HG03175 (cell line): ENCODE measurements around the gene SDF4.

Source experiments
- ATAC-seq: cut with Tn5 transposase; IDR thresholded peaks from one replicate; pipeline ENCODE4 v1.9.1; 2021; ENCODE audit warnings: mild to moderate bottlenecking, moderate library complexity; ENCODE audit not compliant: unreplicated experiment

The SDF4 gene

DNA sequence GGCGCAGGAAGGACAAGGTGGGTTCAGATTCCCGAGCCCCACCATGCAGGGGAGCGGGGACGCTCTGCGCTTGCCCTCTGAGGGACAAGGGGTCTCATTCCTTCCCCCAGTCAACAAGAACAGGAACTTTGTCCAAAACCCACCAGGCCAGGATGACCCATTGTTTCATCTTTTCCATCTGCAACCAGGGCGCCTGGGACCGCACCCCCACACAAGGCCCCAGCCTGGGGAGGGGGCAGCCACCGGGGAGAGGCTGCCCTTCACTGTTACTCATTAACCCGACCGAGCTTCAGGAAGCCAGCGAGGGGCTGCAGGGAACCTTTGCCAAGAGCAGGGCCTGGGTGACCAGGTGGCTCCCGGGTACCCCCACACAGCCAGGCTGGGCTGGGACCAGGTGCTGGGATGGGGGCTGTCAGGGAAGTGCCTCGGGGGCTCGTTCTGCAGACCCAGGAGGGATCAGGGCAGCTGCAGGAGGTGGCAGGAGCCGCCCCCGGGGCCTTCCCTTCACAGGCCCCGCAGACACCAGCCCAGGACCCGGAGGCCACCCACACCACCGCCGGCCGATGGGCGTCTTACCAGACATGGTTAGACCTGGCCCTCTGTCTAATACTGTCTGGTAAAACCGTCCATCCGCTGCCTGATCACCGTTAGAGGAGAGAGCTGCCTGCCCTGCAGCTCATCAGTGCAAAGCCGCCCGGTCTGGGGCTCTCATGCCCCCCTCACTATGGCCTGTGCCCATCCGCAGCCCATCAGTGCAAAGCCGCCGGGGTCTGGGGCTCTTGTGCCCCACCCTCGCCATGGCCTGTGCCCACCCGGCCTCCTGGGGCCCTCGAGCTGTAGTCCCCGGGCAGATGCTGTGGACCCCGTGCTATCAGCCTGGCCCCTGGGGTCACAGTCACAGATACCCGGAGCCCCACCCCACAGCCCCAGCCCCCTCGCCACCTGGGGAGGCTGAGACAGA is 63.1 kb downstream of the SDF4 start:
- ATAC-seq, result no peak

DNA sequence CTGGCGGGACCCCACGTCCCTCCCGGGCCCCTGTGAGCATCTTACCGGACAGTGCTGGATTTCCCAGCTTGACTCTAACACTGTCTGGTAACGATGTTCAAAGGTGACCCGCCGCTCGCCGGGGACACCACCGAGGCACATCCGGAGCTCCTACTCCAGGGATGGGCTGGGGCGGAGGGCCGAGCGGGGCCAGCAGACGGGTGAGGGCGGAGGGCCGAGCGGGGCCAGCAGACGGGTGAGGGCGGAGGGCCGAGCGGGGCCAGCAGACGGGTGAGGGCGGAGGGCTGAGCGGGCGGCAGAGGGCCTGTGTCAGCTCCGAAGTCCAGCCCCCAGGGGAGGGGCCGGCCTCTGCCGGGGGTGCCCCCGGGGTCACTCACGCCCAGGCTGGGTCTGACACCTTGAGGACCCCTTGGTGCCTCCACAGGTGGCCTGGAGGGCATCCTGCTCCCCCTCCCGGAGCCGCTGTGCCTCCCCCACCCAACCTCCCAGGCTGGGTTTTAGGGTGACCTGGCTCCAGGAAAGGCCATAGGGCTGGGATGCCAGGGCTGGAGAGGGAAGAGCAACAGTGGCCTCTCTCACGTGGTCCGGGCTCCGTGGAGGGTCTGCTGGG is 63.9 kb downstream of the SDF4 start:
- ATAC-seq, result no peak

DNA sequence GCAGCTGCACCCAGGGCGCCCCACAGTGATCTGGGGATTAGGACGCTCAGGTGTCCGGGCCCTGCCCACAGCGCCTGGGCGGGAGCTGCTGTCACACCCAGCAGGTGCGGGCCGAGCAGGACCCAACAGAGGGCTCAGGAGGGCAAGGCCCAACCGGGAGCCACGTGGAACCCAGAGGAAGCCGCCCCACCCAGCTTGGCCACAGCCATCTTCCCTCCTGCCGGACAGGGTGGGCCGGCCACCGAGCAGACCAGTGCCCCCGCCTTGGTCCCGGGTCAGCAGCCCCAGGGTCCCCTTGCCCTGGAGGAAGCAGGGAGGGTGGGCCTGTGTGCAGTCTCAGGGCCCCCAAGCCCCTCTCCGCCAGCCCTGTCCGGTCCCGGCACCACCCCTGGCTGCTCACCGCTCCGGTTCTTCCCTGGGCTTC is 64.4 kb downstream of the SDF4 start:
- no peak for ATAC-seq
